ENCODE data around the gene C1orf185.

DNA sequence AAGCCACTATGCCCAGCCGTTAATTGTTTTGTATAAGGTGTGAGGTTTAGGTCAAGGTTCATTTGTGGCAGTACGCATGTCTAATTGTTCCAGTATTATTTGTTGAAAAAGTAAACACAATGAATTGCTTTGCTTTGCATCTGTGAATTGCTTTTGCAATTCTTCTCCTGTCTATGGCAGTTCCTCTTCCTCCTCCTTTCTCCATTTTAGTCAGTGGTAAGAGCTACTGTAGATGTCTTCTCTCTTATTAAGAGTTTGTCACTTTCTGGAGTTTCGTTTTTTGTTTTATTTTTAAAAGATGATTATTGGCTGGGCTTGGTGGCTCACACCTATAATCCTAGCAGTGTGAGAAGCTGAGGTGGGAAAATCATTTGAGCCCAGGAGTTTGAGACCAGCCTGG, 29.2 kb downstream of the C1orf185 start:
- TF ChIP-seq, protein P1, sequence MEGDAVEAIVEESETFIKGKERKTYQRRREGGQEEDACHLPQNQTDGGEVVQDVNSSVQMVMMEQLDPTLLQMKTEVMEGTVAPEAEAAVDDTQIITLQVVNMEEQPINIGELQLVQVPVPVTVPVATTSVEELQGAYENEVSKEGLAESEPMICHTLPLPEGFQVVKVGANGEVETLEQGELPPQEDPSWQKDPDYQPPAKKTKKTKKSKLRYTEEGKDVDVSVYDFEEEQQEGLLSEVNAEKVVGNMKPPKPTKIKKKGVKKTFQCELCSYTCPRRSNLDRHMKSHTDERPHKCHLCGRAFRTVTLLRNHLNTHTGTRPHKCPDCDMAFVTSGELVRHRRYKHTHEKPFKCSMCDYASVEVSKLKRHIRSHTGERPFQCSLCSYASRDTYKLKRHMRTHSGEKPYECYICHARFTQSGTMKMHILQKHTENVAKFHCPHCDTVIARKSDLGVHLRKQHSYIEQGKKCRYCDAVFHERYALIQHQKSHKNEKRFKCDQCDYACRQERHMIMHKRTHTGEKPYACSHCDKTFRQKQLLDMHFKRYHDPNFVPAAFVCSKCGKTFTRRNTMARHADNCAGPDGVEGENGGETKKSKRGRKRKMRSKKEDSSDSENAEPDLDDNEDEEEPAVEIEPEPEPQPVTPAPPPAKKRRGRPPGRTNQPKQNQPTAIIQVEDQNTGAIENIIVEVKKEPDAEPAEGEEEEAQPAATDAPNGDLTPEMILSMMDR (IDR thresholded peaks at IDR 0.05), result no peak
- TF ChIP-seq POLR2A (IDR thresholded peaks at IDR 0.05), result no peak
